Fibroblast of lung (primary cell): ENCODE data around the gene SLC8A2. TPM values are rescaled to one million over a fixed set of nuclear protein-coding genes. Genes with fewer than 3 reads are reported as not detected.

Experiments
- DNase-seq, 2 donors: peaks; one replicate each; pipeline versions ENCODE4 v3.0.0 to v3.0.0-alpha.2; 2010; ENCODE audit warnings: low read depth in 2 of 2
- H2AFZ ChIP-seq: 2 replicates; pipeline ENCODE4 v1.5.1; 2012; ENCODE audit warnings: low read length, control low read depth, inconsistent platforms
- H3K27ac ChIP-seq: 2 replicates; pipeline ENCODE4 v1.5.1; 2011; ENCODE audit warnings: low read length, control low read depth; ENCODE audit not compliant: insufficient read depth
- H3K27me3 ChIP-seq: 2 replicates; pipeline ENCODE4 v1.5.1; 2011; ENCODE audit warnings: mild to moderate bottlenecking, low read length; ENCODE audit not compliant: control insufficient read depth, insufficient read depth
- H3K36me3 ChIP-seq: 2 replicates; pipeline ENCODE4 v1.5.1; 2011; ENCODE audit warnings: low read length; ENCODE audit not compliant: control insufficient read depth, insufficient read depth
- H3K4me1 ChIP-seq: 2 replicates; pipeline ENCODE4 v1.5.1; 2011; ENCODE audit warnings: low read length; ENCODE audit not compliant: control insufficient read depth, insufficient read depth; ENCODE audit errors: extremely low read depth
- H3K4me2 ChIP-seq: 2 replicates; pipeline ENCODE4 v1.5.1; 2011; ENCODE audit warnings: low read length, control low read depth; ENCODE audit not compliant: insufficient read depth; ENCODE audit errors: extremely low read depth
- H3K4me3 ChIP-seq, 4 experiments: fragments of 200-600 bp in 1 of 4; sonication (generic) in 1 of 4; replicated peaks in 1 of 4; 2 replicates each; pipeline ENCODE4 v1.5.1; 2011 to 2016; ENCODE audit warnings: low read length in 4 of 4, low read depth in 3 of 4, mild to moderate bottlenecking in 3 of 4, control low read depth in 2 of 4, inconsistent platforms in 1 of 4, mixed read lengths in 1 of 4; ENCODE audit not compliant: insufficient read depth in 1 of 4; ENCODE audit errors: control extremely low read depth in 1 of 4
- H3K79me2 ChIP-seq: 2 replicates; pipeline ENCODE4 v1.5.1; 2012; ENCODE audit warnings: mild to moderate bottlenecking, low read length, inconsistent platforms; ENCODE audit not compliant: control insufficient read depth, insufficient read depth
- H3K9ac ChIP-seq: 2 replicates; pipeline ENCODE4 v1.5.1; 2011; ENCODE audit warnings: mild to moderate bottlenecking, low read length, control low read depth; ENCODE audit not compliant: insufficient read depth
- H3K9me3 ChIP-seq: 2 replicates; pipeline ENCODE4 v1.5.1; 2012; ENCODE audit warnings: low read depth, low read length; ENCODE audit not compliant: control insufficient read depth, insufficient read depth
- H4K20me1 ChIP-seq: 2 replicates; pipeline ENCODE4 v1.5.1; 2011; ENCODE audit warnings: low read length; ENCODE audit not compliant: control insufficient read depth, insufficient read depth; ENCODE audit errors: extremely low read depth
- CTCF ChIP-seq, 2 donors: IDR thresholded peaks in 1 of 2; conservative IDR thresholded peaks in 1 of 2; 1 replicate in 1 of 2; 2 replicates in 1 of 2; pipeline ENCODE4 v1.5.1; 2011 to 2012; ENCODE audit warnings: low read length in 2 of 2, control low read depth in 1 of 2, inconsistent platforms in 1 of 2, low read depth in 1 of 2, mild to moderate bottlenecking in 1 of 2
- EZH2 ChIP-seq: IDR thresholded peaks from 2 replicates; pipeline ENCODE4 v1.5.1; 2012; ENCODE audit warnings: low read length, control low read depth, mild to moderate bottlenecking; ENCODE audit errors: missing control alignments
- polyA plus RNA-seq, 2 donors: library from polyadenylated mRNA; depleted of rRNA in 1 of 2; stranded (reverse) in 1 of 2; unstranded in 1 of 2; fragments of >200 nt; gene quantifications; 2 replicates each; pipeline ENCODE4 v1.2.1, GENCODE V29; 2011 to 2012; ENCODE audit warnings: missing spikeins in 1 of 2
- total RNA-seq: library from RNA; depleted of rRNA; stranded (reverse); fragments of >200 nt; gene quantifications from 2 replicates; pipeline ENCODE4 v1.2.1, GENCODE V29; 2014

SLC8A2 gene
- total and polyA plus RNA-seq, 2 donors (not counting 1 experiment from before 2014, with no cell fraction given) = under 0.01 TPM; not detected in 1

- no peak for DNase-seq
- TF ChIP-seq CTCF (conservative IDR thresholded peaks at IDR 0.05 in 1 of 2, IDR thresholded peaks at IDR 0.05 in 1 of 2; ENCODE audit: low read depth in 1 of 2, low read length in 2 of 2) (no peak), EZH2 (no peak)
- Histone ChIP-seq H3K79me2 (no peaks in the 10 kb centered on the region), H3K4me1 (no peaks in the 10 kb centered on the region), H3K4me2 (no peak overlapping the region), H3K27ac (no peak overlapping the region), H3K9ac (no peak overlapping the region), H3K36me3 (peaks cover 22% of the 10 kb centered on the region), H2AFZ (no peak overlapping the region), H4K20me1 (no peaks in the 10 kb centered on the region), H3K27me3 (no peaks in the 10 kb centered on the region), H3K4me3 (no peak overlapping the region), H3K9me3 (no peaks in the 10 kb centered on the region)
Measured at GRCh38 chr19:47490847-47491246, 19.2 kb upstream of the SLC8A2 start.

GRCh38 chr19:47490031-47490430, 18.3 kb upstream of the SLC8A2 start:
- H3K4me2 ChIP-seq = no peak overlapping the region
- no peaks in the 10 kb centered on the region for H4K20me1 ChIP-seq
- H2AFZ ChIP-seq = no peak overlapping the region
- TF ChIP-seq CTCF (conservative IDR thresholded peaks at IDR 0.05 in 1 of 2, IDR thresholded peaks at IDR 0.05 in 1 of 2; ENCODE audit: low read depth in 1 of 2, low read length in 2 of 2) (no peak), EZH2 (no peak)
- H3K4me3 ChIP-seq = no peak overlapping the region
- H3K27ac ChIP-seq = no peak overlapping the region
- no peaks in the 10 kb centered on the region for H3K9me3 ChIP-seq
- DNase-seq = no peak
- peaks cover 21% of the 10 kb centered on the region for H3K36me3 ChIP-seq
- H3K4me1 ChIP-seq = no peaks in the 10 kb centered on the region
- H3K9ac ChIP-seq = no peak overlapping the region
- no peaks in the 10 kb centered on the region for H3K79me2 ChIP-seq
- H3K27me3 ChIP-seq = no peaks in the 10 kb centered on the region

- no peak overlapping the region for H3K9ac ChIP-seq
- H3K36me3 ChIP-seq = peaks cover 21% of the 10 kb centered on the region
- DNase-seq = peak in 1 of 2 donors; percentile 21
Measured at GRCh38 chr19:47489072-47489914, 17.6 kb upstream of the SLC8A2 start.

More at GRCh38 chr19:47489072-47489914, 17.6 kb upstream of the SLC8A2 start:
- no peaks in the 10 kb centered on the region for H3K9me3 ChIP-seq
- no peak for TF ChIP-seq EZH2
- no peak for TF ChIP-seq CTCF (conservative IDR thresholded peaks at IDR 0.05 in 1 of 2, IDR thresholded peaks at IDR 0.05 in 1 of 2; ENCODE audit: low read depth in 1 of 2, low read length in 2 of 2)
- no peaks in the 10 kb centered on the region for H3K27me3 ChIP-seq
- H3K79me2 ChIP-seq = no peaks in the 10 kb centered on the region
- H3K27ac ChIP-seq = no peak overlapping the region
- no peak overlapping the region for H3K4me2 ChIP-seq
- H3K4me1 ChIP-seq = no peaks in the 10 kb centered on the region
- H4K20me1 ChIP-seq = no peaks in the 10 kb centered on the region
- H2AFZ ChIP-seq = no peak overlapping the region
- no peak overlapping the region for H3K4me3 ChIP-seq
